Panc1 (cell line): ENCODE data around the gene P2RX3. TPM values are rescaled to one million over a fixed set of nuclear protein-coding genes. Genes with fewer than 3 reads are reported as not detected.

ENCODE experiments used
- ATAC-seq: fragments of 200-7000 bp; cut with Tn5 transposase; 2 replicates; pipeline ENCODE4 v1.9.1; 2020; ENCODE audit warnings: mild to moderate bottlenecking, moderate library complexity
- BruUV-seq: library from RNA; stranded (reverse); fragments of 400-500 nt; replicated peaks from 2 replicates; lab custom pipeline; 2021; lab: Mats Ljungman, UMichigan
- CTCF ChIA-PET: fragments of 300-600 bp; sonication (Branson Sonifier 250); formaldehyde crosslinking; loops from one replicate; lab custom pipeline; 2022; ENCODE audit warnings: antibody characterized with exemption; lab: Charles Lee
- POLR2A ChIA-PET: fragments of 300-600 bp; sonication (Branson Sonifier 250); formaldehyde crosslinking; loops from one replicate; lab custom pipeline; 2022; ENCODE audit warnings: antibody characterized with exemption; lab: Charles Lee
- DNase-seq: peaks from one replicate; pipeline ENCODE4 v3.0.0-alpha.2; 2010; ENCODE audit warnings: low read depth, low spot score
- H3K27ac ChIP-seq: 2 replicates; pipeline ENCODE4 v1.5.1; 2011; ENCODE audit warnings: mild to moderate bottlenecking, low read length, inconsistent platforms
- H3K27me3 ChIP-seq: fragments of 200-500 bp; sonication (Bioruptor generic); 2 replicates; pipeline ENCODE4 v1.6.0; 2014; ENCODE audit warnings: low read length, inconsistent platforms; ENCODE audit not compliant: control insufficient read depth, insufficient read depth
- H3K36me3 ChIP-seq: fragments of 200-500 bp; sonication (Bioruptor generic); 2 replicates; pipeline ENCODE4 v1.5.1; 2014; ENCODE audit warnings: inconsistent platforms, mild to moderate bottlenecking, low read length, moderate library complexity; ENCODE audit not compliant: control insufficient read depth, insufficient read depth
- H3K4me1 ChIP-seq: 2 replicates; pipeline ENCODE4 v1.5.1; 2011; ENCODE audit warnings: inconsistent platforms, mild to moderate bottlenecking, low read length, moderate library complexity; ENCODE audit not compliant: control insufficient read depth, insufficient read depth
- H3K4me3 ChIP-seq, 2 experiments: 2 replicates each; pipeline ENCODE4 v1.5.1; 2011 to 2012; ENCODE audit warnings: low read depth in 2 of 2, low read length in 2 of 2, mild to moderate bottlenecking in 2 of 2, inconsistent platforms in 1 of 2, moderate library complexity in 1 of 2
- H3K9me3 ChIP-seq: fragments of 200-500 bp; sonication (Bioruptor generic); 2 replicates; pipeline ENCODE4 v1.5.1; 2014; ENCODE audit warnings: low read depth, mild to moderate bottlenecking, inconsistent platforms, low read length, moderate library complexity; ENCODE audit not compliant: control insufficient read depth, insufficient read depth
- POLR2AphosphoS5 ChIP-seq: IDR thresholded peaks from 2 replicates; pipeline ENCODE4 v1.6.1; 2012; ENCODE audit warnings: mild to moderate bottlenecking, low read depth, low read length, moderate library complexity
- SIN3A ChIP-seq: IDR thresholded peaks from 2 replicates; pipeline ENCODE4 v1.6.1; 2012; ENCODE audit warnings: low read depth, mild to moderate bottlenecking, low read length, moderate library complexity, borderline replicate concordance; ENCODE audit not compliant: insufficient read depth
- TCF7L2 ChIP-seq: IDR thresholded peaks from 2 replicates; pipeline ENCODE4 v1.6.1; 2011; ENCODE audit warnings: mild to moderate bottlenecking, low read depth, low read length, inconsistent platforms
- in situ Hi-C: cut with HindIII; loops from 2 replicates; pipeline ENCODE4 v1.10.0; 2016; ENCODE audit warnings: low sequenced_read_pairs, low pct_unique_long_range_greater_than_20kb
- intact Hi-C: fragments of 100-400 bp; cut with micrococcal nuclease; formaldehyde crosslinking; loops from one replicate; pipeline ENCODE4 v1.10.0; 2022; ENCODE audit not compliant: unreplicated experiment
- total RNA-seq: library from RNA; stranded (reverse); gene quantifications from one replicate; pipeline ENCODE4 v1.2.1, GENCODE V29; 2021; ENCODE audit not compliant: unreplicated experiment
- TF ChIP-seq, protein P1 (sequence below), 2 experiments: IDR thresholded peaks; 2 replicates each; pipeline ENCODE4 v1.6.1; 2011 to 2012; ENCODE audit warnings: low read depth in 2 of 2, control low read depth in 1 of 2, low read length in 1 of 2, mild to moderate bottlenecking in 1 of 2, moderate library complexity in 1 of 2; ENCODE audit not compliant: insufficient read depth in 1 of 2
- TF ChIP-seq, protein P2 (sequence below): fragments of 450-650 bp; IDR thresholded peaks from 2 replicates; pipeline ENCODE4 v1.5.1; 2017; ENCODE audit warnings: mild to moderate bottlenecking

Gene P2RX3
- total RNA-seq, 1 experiment from 2014 or later, result not detected

DNA sequence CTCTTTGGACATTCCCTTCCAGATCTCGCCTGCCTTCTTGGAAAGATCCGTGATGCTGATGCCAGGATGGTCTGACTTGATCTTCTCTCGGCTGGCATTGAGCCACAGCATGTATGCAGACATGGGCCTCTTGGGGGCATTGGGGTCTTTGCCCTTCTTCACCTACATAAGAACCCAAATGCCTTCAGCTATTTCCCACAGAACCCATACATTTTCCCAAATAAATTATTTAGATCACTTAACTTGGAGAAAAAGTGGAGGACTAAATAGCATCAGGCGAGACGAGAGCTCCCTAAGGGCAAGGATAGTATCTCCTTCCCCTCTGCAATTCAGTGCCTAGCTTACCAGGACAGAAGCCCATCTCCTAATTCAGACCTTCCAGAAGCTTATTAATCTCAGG lies 10.4 kb upstream of the P2RX3 start:
- intact Hi-C loops, result no loop called here
- Histone ChIP-seq H3K4me1 (peaks cover 22% of the 10 kb centered on the region), H3K4me3 (no peak overlapping the region), H3K9me3 (no peaks in the 10 kb centered on the region), H3K27me3 (no peaks in the 10 kb centered on the region), H3K36me3 (peaks cover 16% of the 10 kb centered on the region; the same call in 1 of the 2 replicates), H3K27ac (no peak overlapping the region)
- TF ChIP-seq TCF7L2 (no peak), SIN3A (no peak), POLR2AphosphoS5 (no peak)
- TF ChIP-seq, protein P1, sequence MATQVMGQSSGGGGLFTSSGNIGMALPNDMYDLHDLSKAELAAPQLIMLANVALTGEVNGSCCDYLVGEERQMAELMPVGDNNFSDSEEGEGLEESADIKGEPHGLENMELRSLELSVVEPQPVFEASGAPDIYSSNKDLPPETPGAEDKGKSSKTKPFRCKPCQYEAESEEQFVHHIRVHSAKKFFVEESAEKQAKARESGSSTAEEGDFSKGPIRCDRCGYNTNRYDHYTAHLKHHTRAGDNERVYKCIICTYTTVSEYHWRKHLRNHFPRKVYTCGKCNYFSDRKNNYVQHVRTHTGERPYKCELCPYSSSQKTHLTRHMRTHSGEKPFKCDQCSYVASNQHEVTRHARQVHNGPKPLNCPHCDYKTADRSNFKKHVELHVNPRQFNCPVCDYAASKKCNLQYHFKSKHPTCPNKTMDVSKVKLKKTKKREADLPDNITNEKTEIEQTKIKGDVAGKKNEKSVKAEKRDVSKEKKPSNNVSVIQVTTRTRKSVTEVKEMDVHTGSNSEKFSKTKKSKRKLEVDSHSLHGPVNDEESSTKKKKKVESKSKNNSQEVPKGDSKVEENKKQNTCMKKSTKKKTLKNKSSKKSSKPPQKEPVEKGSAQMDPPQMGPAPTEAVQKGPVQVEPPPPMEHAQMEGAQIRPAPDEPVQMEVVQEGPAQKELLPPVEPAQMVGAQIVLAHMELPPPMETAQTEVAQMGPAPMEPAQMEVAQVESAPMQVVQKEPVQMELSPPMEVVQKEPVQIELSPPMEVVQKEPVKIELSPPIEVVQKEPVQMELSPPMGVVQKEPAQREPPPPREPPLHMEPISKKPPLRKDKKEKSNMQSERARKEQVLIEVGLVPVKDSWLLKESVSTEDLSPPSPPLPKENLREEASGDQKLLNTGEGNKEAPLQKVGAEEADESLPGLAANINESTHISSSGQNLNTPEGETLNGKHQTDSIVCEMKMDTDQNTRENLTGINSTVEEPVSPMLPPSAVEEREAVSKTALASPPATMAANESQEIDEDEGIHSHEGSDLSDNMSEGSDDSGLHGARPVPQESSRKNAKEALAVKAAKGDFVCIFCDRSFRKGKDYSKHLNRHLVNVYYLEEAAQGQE (IDR thresholded peaks at IDR 0.05; ENCODE audit: insufficient read depth in 1 of 2, low read depth in 2 of 2, low read length in 1 of 2), result no peak
- TF ChIP-seq, protein P2, sequence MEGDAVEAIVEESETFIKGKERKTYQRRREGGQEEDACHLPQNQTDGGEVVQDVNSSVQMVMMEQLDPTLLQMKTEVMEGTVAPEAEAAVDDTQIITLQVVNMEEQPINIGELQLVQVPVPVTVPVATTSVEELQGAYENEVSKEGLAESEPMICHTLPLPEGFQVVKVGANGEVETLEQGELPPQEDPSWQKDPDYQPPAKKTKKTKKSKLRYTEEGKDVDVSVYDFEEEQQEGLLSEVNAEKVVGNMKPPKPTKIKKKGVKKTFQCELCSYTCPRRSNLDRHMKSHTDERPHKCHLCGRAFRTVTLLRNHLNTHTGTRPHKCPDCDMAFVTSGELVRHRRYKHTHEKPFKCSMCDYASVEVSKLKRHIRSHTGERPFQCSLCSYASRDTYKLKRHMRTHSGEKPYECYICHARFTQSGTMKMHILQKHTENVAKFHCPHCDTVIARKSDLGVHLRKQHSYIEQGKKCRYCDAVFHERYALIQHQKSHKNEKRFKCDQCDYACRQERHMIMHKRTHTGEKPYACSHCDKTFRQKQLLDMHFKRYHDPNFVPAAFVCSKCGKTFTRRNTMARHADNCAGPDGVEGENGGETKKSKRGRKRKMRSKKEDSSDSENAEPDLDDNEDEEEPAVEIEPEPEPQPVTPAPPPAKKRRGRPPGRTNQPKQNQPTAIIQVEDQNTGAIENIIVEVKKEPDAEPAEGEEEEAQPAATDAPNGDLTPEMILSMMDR, result no peak
- ChIA-PET CTCF (no interaction called here), POLR2A (no interaction called here)
- in situ Hi-C loops, result no loop called here
- no TSS peak for BruUV-seq
- ATAC-seq (no peak), DNase-seq (no peak)

DNA sequence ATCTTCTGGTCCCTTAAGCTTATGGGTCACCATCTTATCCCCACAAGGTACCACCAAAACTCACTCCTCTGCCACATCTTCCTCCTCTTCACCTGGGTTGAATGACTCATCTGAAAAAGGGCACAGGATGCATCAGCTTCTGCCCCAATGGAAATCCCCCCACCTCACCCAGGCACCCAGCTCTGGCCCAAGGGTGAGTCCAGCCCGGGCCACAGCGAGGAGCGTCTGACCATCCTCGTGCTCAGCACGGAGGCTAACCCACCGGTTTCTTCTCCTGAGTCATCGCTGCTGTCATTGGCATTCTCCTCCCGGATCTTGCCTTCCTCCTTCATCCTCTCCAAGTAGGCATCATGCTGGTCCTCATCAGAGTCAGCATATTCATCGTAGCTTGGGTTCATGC lies 8.1 kb upstream of the P2RX3 start:
- POLR2A ChIA-PET, result no interaction called here
- intact Hi-C loops, result no loop called here
- Histone ChIP-seq H3K27ac (no peak overlapping the region), H3K9me3 (no peaks in the 10 kb centered on the region), H3K4me3 (no peak overlapping the region), H3K27me3 (no peaks in the 10 kb centered on the region), H3K36me3 (peaks cover 23% of the 10 kb centered on the region; the same call in 1 of the 2 replicates), H3K4me1 (peaks cover 27% of the 10 kb centered on the region)
- CTCF ChIA-PET, result no interaction called here
- TF ChIP-seq, protein P1 (IDR thresholded peaks at IDR 0.05; ENCODE audit: insufficient read depth in 1 of 2, low read depth in 2 of 2, low read length in 1 of 2), result no peak
- TF ChIP-seq POLR2AphosphoS5 (no peak), SIN3A (no peak), TCF7L2 (no peak)
- TF ChIP-seq, protein P2, result no peak
- no peak for ATAC-seq
- no TSS peak for BruUV-seq
- in situ Hi-C loops, result no loop called here
- DNase-seq, result no peak
